GM12874 (cell line): ENCODE measurements around the gene PPFIBP2.
A peak's percentile ranks its signal among the peaks of the same experiment; 100 is the strongest.

Source experiments
- TF ChIP-seq, protein P1 (sequence below): IDR thresholded peaks from 2 replicates; pipeline ENCODE4 v1.5.1; 2011; ENCODE audit warnings: low read depth, mild to moderate bottlenecking, control low read depth, low read length, moderate library complexity; ENCODE audit not compliant: insufficient read depth

PPFIBP2 gene

GRCh38 chr11:7570938-7571521, 57.2 kb downstream of the PPFIBP2 start:
- TF ChIP-seq, protein P1, sequence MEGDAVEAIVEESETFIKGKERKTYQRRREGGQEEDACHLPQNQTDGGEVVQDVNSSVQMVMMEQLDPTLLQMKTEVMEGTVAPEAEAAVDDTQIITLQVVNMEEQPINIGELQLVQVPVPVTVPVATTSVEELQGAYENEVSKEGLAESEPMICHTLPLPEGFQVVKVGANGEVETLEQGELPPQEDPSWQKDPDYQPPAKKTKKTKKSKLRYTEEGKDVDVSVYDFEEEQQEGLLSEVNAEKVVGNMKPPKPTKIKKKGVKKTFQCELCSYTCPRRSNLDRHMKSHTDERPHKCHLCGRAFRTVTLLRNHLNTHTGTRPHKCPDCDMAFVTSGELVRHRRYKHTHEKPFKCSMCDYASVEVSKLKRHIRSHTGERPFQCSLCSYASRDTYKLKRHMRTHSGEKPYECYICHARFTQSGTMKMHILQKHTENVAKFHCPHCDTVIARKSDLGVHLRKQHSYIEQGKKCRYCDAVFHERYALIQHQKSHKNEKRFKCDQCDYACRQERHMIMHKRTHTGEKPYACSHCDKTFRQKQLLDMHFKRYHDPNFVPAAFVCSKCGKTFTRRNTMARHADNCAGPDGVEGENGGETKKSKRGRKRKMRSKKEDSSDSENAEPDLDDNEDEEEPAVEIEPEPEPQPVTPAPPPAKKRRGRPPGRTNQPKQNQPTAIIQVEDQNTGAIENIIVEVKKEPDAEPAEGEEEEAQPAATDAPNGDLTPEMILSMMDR: 0 out of 2 replicates have a peak, but pooled peaks have one; percentile 3

DNA sequence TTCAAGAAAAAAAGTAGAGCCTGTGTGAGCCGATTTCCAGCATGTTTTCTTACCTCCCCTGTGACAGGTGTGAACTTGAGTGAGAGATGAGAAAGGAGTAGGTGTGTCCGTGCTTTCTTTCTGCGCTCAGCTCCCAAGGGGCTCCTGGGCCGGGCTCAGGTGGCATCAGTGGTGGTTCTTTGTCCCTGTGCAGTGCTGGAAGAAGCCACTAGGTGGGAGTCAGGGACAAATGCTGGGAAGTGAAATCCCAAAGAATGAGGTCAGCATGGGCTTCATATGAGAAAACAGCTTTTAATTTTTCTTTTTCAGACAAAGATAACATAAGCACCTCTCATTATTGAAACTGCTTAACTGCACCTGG, 57.8 kb downstream of the PPFIBP2 start:
- TF ChIP-seq, protein P1: peak; percentile 58

DNA sequence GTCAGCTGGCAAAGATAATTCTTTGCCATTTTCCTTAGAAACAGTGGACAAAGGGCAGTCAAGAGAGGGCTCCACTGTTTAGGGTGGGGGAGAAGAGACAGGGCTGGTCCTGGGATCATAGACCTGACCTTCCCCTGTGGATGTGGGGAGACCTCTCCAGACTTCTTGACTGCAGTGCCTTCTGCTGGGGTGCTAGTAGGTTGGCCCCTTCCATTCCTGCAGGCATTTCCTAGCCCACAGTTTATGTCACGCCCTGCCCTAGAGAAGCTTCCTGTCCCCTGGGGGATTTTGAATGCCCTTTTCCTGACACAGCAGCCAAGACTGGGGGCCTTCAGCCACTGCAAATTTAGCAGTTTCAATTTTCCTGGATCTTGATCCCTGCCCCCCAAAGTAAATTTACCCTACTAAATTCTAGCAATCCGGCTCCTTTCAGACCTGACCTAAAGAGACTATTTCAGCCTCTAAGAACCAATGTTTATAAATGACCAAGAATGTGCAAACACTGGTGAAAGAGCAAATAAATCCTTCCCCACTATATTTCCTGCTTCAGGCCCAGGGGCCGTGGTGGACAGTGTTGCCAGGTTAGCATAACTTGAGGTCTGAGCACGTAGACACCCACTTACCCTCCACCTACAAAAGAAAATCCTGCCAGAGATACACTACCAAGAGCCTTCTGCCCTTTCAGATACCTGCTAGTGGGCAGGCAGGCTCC, 58.4 kb downstream of the PPFIBP2 start:
- TF ChIP-seq, protein P1: no peak

GRCh38 chr11:7573193-7573557, 59.4 kb downstream of the PPFIBP2 start:
- TF ChIP-seq, protein P1: no peak

DNA sequence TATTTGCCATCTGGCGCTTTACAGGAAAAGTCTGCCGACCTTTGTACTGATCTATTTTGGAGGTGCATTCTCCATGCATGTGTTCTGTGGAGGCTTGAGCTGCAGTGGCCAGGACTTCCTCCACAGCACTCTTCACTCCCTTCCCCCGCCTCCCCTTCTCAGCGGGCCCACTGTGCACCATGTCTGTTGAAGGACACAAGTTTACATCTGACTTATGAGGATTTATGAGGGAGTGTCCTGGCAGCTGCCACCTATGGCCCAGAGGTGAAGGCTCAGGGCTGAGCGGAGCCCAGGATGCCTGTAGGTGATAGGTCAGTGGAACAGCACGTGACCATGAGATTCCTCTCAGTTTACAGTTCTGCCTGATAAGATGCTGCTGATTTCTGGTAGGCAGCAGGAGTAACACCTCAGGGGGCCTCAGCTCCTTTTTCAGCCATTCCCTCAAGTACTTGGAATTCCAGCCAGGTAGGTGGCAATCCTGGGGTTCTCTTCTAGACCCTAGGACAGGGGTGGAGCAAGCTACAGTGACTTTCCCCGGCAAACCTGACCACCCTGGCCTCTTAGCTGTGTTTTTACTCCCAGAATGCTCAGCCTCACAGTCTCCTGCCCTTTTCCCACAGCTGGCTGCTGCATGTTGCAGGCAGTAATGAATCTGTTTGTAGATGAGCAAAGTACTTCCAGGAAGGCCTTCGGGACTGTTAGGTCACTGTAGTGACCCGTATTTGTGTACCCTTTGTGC, 59.9 kb downstream of the PPFIBP2 start:
- TF ChIP-seq, protein P1: no peak

DNA sequence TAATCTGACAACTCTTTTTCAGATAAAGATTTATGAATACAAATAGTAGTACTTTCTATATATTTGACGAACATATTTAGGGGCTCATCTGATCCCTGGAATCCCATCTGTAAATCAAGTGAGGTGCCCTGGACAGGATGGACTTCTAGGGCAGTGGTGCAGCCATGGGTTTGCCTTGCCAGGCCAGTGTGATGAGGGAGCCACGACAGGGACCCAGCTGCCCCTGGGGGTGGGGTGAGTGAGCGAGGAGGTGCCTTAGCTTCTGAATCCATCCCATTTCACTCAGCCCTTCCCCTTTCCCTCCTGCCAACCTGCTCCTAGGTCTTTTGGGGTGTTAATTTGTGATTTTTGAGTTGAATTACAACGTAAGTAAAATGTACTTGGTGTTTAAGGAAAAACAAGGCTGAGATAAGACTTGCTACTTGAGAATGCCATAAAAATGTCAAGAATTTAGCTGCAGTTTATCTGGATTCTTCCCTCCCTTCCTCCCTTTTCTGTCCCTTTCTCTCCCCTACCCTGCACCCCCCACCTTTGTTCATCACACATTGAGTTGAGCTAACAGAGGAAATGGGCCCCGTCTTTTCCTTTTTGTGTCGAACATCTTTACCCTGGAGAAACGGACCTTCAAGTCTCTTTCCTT, 60.8 kb downstream of the PPFIBP2 start:
- TF ChIP-seq, protein P1: no peak
